Fibroblast of skin of right quadriceps (primary cell): ENCODE results near the gene PCDH11X.
"Not testable (repeated sequence)": the region's sequence is repeated elsewhere in the genome, so short reads cannot be mapped to it uniquely, and the experiment has no call there.

Experiments
- DNase-seq: peaks from one replicate; pipeline ENCODE4 v3.0.0-alpha.2; 2013

PCDH11X gene

GRCh38 chrX:91779135-91779534 lies at the start of gene PCDH11X:
TSS of gene PCDH11X (plus strand) at chrX:91779375. CDS start at chrX:91835505, 56,130 bp downstream.
- not testable (repeated sequence) for DNase-seq

DNA sequence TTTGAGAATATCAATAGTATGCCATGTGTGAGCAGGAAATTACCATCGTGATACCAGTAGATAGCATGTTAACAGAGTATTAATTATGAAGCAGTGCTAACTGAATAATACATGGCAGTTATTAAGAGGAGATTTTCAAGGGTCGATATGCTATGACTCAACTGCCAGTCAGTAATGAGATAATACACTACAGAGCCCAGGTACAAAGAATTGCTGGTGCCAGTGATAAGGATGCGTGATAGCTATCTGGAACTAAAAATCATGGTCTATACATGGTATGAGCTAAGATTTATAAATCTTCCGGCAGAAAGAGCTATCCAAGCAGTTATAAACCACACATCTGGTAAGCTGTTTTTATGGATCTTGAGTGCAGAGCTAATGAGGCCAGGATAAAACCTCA lies 31.7 kb upstream of the PCDH11X start:
- not testable (repeated sequence) for DNase-seq

DNA sequence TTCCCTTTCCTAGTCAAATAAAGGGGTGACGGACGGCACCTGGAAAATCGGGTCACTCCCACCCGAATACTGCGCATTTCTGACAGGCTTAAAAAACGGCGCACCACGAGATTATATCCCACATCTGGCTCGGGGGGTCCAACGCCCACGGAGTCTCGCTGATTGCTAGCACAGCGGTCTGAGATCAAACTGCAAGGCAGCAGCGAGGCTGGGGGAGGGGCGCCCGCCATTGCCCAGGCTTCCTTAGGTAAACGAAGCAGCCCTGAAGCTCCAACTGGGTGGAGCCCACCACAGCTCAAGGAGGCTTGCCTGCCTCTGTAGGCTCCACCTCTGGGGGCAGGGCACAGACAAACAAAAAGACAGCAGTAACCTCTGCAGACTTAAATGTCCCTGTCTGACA lies 26.2 kb upstream of the PCDH11X start:
- DNase-seq: not testable (repeated sequence)

DNA sequence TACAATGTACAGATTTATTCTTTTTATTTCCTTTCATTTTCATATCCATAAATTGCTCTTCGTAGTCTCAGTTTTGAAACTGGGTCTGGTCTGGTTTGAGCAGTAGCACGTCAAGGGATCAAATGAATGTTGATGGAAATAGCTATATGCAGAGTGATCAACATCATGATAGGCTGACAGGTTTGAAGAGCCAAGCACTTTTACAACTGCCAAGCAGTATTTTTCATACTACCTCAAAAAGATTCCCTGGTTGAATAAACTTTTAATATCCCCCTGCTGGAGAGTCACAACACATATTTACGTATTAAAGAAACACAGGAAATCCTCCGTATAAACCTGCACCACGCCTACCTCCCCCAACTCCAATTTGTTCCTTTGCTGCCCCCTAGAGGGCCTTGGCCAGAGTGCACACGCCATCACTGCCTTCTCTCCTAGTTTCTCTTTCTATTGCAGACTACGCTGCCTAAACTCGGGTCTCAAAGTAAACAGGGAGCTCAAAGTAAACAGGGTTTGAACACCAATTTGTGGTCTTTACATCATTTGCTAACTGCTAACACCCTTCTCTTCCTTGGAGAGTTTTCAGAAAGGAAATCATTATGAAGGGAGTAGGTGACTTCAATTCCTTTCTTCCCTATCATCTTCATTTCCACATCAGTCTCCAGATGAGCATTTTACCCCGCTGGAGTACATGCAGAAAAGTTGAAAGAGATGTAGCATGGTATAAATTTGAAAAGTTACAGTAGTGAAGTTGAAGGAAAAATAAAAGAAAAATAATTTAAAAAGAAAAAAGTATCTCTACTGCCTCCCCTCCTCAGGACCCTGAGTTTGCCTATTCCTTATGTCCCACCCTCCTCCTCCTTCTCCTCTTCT lies 8.3 kb upstream of the PCDH11X start:
- not testable (repeated sequence) for DNase-seq

GRCh38 chrX:91773943-91774342 lies 5.2 kb upstream of the PCDH11X start:
- DNase-seq: not testable (repeated sequence)

DNA sequence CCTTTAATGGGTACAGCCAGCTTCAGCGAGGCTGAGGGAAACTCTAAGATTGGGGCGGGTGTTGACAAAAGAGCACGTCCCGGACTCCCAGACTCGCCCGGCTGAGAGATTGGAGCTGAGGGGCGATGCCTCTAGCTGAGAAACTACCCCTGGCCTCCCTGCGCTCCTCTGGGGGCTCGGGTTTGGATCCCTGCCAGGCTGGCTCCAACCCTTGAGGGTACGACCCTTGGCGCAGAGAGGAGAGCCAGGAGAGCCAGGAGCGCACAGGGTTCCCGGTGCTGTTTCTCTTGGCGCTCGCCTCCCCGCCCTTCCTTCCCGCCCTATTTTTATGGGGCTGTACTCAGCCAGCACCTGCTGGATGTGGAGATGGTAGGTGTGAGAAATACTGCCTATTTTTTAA lies 833 bp downstream of the PCDH11X start:
- not testable (repeated sequence) for DNase-seq

DNA sequence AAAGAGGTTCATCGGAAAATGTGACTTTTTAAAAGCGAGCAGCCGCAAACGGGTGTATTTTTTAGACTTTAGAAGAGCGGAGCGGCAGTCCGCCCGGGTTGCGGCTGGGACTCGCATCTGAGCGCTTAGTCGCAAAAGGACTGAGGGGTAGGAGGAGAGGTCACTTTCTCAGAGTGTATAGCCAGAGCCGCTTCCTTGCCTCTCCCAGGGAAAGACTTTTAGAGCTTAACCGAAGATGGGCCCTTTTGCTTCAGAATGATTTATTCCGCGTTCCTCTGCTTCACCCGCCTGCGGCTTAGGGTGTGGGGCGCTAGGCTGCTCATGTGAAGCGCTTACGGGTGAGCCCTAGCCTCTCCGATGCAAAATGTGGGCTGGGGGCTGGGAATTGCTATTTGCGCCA lies 1.5 kb downstream of the PCDH11X start:
- not testable (repeated sequence) for DNase-seq

- not testable (repeated sequence) for DNase-seq
Observed at GRCh38 chrX:91781553-91782298, 2.6 kb downstream of the PCDH11X start.

GRCh38 chrX:91782825-91783224 lies 3.6 kb downstream of the PCDH11X start:
- not testable (repeated sequence) for DNase-seq

DNA sequence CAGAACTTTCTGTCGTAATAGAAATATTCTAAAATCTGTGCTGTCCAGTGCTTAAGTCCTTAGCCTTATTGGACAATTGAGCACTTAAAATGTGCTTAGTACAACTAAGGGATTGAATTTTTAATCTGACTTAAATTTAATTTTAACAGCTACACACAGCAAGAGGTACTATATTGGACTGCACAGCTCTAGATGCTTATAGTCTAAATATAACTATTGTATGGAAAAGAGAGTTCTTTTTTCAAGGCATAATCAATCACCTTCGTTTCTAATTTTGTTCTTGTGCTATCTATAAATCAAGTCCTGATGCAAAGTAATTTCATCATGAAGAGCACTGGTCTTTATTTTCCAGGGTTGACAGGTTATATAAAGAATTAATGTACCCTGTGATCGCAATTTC lies 38.4 kb downstream of the PCDH11X start:
- not testable (repeated sequence) for DNase-seq

DNA sequence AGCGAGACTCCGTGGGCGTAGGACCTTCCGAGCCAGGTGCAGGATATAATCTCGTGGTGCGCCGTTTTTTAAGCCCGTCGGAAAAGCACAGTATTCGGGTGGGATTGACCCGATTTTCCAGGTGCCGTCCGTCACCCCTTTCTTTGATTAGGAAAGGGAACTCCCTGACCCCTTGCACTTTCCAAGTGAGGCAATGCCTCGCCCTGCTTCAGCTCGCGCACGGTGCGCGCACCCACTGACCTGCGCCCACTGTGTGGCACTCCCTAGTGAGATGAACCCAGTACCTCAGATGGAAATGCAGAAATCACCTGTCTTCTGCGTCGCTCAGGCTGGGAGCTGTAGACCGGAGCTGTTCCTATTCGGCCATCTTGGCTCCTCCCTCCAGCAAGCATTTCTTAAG lies 46.1 kb downstream of the PCDH11X start:
- DNase-seq: not testable (repeated sequence)
